Hepatocyte (in vitro differentiated cells): ENCODE data around the gene NIN. TPM values are rescaled to one million over a fixed set of nuclear protein-coding genes. Genes with fewer than 3 reads are reported as not detected.
A peak's percentile ranks its signal among the peaks of the same experiment; 100 is the strongest.

ENCODE experiments used
- DNase-seq: peaks from one replicate; pipeline ENCODE4 v3.0.0-alpha.2; 2016; ENCODE audit warnings: low spot score
- H2AFZ ChIP-seq: fragments of 200-600 bp; sonication (generic); 2 replicates; pipeline ENCODE4 v1.6.0; 2016; ENCODE audit warnings: antibody characterized with exemption, mild to moderate bottlenecking
- H3K27ac ChIP-seq: fragments of 200-600 bp; sonication (generic); 2 replicates; pipeline ENCODE4 v1.5.1; 2016; ENCODE audit warnings: mild to moderate bottlenecking
- H3K27me3 ChIP-seq: fragments of 200-600 bp; sonication (generic); 2 replicates; pipeline ENCODE4 v1.6.1; 2016
- H3K36me3 ChIP-seq: fragments of 200-600 bp; sonication (generic); replicated peaks from 2 replicates; pipeline ENCODE4 v1.5.1; 2016; ENCODE audit warnings: low read depth; ENCODE audit not compliant: insufficient read depth
- H3K4me1 ChIP-seq: fragments of 200-600 bp; sonication (generic); 2 replicates; pipeline ENCODE4 v1.5.1; 2016; ENCODE audit warnings: mild to moderate bottlenecking, moderate library complexity; ENCODE audit not compliant: insufficient read depth
- H3K4me2 ChIP-seq: fragments of 200-600 bp; sonication (generic); 2 replicates; pipeline ENCODE4 v1.6.0; 2016
- H3K4me3 ChIP-seq: fragments of 200-600 bp; sonication (generic); 2 replicates; pipeline ENCODE4 v1.5.1; 2016; ENCODE audit warnings: mild to moderate bottlenecking
- H3K79me2 ChIP-seq: fragments of 200-600 bp; sonication (generic); 2 replicates; pipeline ENCODE4 v1.6.0; 2017; ENCODE audit warnings: mild to moderate bottlenecking
- H3K9me2 ChIP-seq: fragments of 200-600 bp; sonication (generic); replicated peaks from 2 replicates; pipeline ENCODE4 v1.6.0; 2017; ENCODE audit warnings: mild to moderate bottlenecking; ENCODE audit not compliant: insufficient read depth
- H3K9me3 ChIP-seq: fragments of 200-600 bp; sonication (generic); 2 replicates; pipeline ENCODE4 v1.5.1; 2016; ENCODE audit warnings: low read depth, mild to moderate bottlenecking
- H4K20me1 ChIP-seq: fragments of 200-600 bp; sonication (generic); 2 replicates; pipeline ENCODE4 v1.6.0; 2016; ENCODE audit warnings: mild to moderate bottlenecking; ENCODE audit not compliant: insufficient read depth, poor library complexity, severe bottlenecking
- EZH2 ChIP-seq: fragments of 200-600 bp; sonication (generic); IDR thresholded peaks from 2 replicates; pipeline ENCODE4 v1.6.1; 2016; ENCODE audit warnings: antibody characterized with exemption, mild to moderate bottlenecking, borderline replicate concordance
- EZH2phosphoT487 ChIP-seq: fragments of 200-600 bp; sonication (generic); IDR thresholded peaks from one replicate; pipeline ENCODE4 v1.6.1; 2018; ENCODE audit warnings: antibody characterized with exemption, mild to moderate bottlenecking, low read depth, moderate library complexity; ENCODE audit not compliant: unreplicated experiment, severe bottlenecking
- WGBS: methylation state at CpG from one replicate; pipeline ENCODE4 v1.1.6; 2016; ENCODE audit warnings: low lambda C conversion rate; ENCODE audit errors: missing lambda C conversion rate; 5-methylcytosine and 5-hydroxymethylcytosine counted together
- polyA plus RNA-seq: library from polyadenylated mRNA; unstranded; fragments of >200 nt; fragmentation: Nextera tagmentation; extraction: Ambion mirVana; gene quantifications from 2 replicates; pipeline ENCODE4 v1.2.1, GENCODE V29; 2016
- total RNA-seq: library from RNA; depleted of rRNA; stranded (reverse); fragments of >200 nt; gene quantifications from 2 replicates; pipeline ENCODE4 v1.2.3, GENCODE V29; 2014
- TF ChIP-seq, protein P1 (sequence below): fragments of 200-600 bp; sonication (generic); IDR thresholded peaks from 2 replicates; pipeline ENCODE4 v1.5.1; 2016; ENCODE audit warnings: antibody characterized with exemption, mild to moderate bottlenecking; ENCODE audit not compliant: poor library complexity

NIN gene
- total and polyA plus RNA-seq, 2 experiments from 2014 or later, result 4.2 to 11.6 TPM

DNA sequence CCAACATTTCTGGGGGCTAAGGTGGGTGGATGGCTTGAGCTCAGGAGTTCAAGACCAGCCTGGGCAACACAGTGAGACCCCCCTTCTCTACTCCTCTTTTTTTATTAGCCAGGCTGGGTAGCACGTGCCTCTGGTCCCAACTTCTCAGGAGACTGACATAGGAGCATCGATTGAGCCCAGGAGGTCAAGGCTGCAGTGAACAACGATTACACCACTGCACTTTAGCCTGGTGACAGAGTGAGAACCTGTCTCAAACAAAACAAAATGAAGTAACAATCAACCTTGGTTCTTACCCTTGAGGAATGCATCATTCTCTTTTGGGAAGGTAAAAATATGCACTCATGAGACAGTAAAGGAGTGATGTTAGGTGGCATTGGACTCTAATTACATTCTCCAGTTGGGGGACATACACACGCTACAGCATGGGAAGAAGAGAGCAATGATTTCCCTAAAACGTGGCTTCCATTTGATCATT is 3.9 kb upstream of the NIN start:
- Histone ChIP-seq H4K20me1 (peaks cover 5% of the 10 kb centered on the region), H3K79me2 (no peaks in the 10 kb centered on the region), H3K4me3 (no peak overlapping the region), H3K4me1 (peaks cover 4% of the 10 kb centered on the region), H3K9me3 (no peaks in the 10 kb centered on the region), H3K36me3 (no peaks in the 10 kb centered on the region), H3K27ac (no peak overlapping the region), H3K4me2 (no peak overlapping the region), H2AFZ (no peak overlapping the region), H3K9me2 (no peaks in the 10 kb centered on the region), H3K27me3 (peaks cover 59% of the 10 kb centered on the region)
- TF ChIP-seq EZH2 (no peak), EZH2phosphoT487 (no peak)
- TF ChIP-seq, protein P1, sequence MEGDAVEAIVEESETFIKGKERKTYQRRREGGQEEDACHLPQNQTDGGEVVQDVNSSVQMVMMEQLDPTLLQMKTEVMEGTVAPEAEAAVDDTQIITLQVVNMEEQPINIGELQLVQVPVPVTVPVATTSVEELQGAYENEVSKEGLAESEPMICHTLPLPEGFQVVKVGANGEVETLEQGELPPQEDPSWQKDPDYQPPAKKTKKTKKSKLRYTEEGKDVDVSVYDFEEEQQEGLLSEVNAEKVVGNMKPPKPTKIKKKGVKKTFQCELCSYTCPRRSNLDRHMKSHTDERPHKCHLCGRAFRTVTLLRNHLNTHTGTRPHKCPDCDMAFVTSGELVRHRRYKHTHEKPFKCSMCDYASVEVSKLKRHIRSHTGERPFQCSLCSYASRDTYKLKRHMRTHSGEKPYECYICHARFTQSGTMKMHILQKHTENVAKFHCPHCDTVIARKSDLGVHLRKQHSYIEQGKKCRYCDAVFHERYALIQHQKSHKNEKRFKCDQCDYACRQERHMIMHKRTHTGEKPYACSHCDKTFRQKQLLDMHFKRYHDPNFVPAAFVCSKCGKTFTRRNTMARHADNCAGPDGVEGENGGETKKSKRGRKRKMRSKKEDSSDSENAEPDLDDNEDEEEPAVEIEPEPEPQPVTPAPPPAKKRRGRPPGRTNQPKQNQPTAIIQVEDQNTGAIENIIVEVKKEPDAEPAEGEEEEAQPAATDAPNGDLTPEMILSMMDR, result no peak
- WGBS, result 86% methylated on average over 5 of the region's 5 CpGs
- no peak for DNase-seq

DNA sequence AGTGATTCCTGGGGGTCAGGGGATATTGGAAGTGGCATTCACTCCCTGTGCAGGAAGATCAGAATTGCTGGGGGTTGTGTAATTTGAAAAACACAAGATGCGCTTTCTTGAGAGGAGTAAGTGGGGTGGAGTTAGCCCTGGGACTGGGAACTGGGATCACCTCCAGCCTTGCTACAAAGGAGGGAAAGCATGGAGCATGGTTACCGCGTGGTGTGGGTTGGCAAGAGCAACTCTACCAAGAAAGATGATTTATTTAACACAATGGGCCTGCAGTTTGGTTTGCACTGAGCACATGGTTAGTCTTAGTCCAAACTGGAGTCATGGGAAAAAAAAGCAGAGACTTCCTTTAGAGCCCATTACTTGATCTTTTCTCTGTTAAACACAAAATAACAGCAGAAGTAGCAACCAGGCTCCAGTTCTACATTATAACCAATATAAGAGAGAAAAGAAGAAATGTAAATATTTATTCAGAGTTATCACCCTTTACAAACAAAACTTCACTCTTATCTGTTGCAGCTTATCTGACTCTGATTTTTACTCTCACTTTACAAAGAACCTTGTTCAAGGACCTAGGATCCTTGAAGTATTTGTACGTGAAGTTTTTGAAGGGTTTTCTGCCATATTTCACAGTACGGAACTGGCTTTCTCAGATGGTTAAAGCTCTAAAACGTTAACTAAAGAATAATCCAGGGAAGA is 2.1 kb upstream of the NIN start:
- Histone ChIP-seq H3K9me3 (no peaks in the 10 kb centered on the region), H3K79me2 (peaks cover 8% of the 10 kb centered on the region), H3K4me1 (peaks cover 11% of the 10 kb centered on the region), H3K27me3 (peaks cover 60% of the 10 kb centered on the region), H3K36me3 (no peaks in the 10 kb centered on the region), H2AFZ (no peak overlapping the region), H3K9me2 (no peaks in the 10 kb centered on the region), H3K4me2 (no peak overlapping the region), H4K20me1 (peaks cover 20% of the 10 kb centered on the region), H3K4me3 (no peak overlapping the region), H3K27ac (no peak overlapping the region)
- no peak for TF ChIP-seq EZH2
- TF ChIP-seq EZH2phosphoT487, result peak; percentile 96
- no peak for DNase-seq
- 59% methylated on average over 6 of the region's 6 CpGs for WGBS

- H3K79me2 ChIP-seq, result peaks cover 19% of the 10 kb centered on the region
- H3K27me3 ChIP-seq, result peaks cover 64% of the 10 kb centered on the region
- no peaks in the 10 kb centered on the region for H3K9me3 ChIP-seq
- peaks cover 14% of the 10 kb centered on the region for H3K4me1 ChIP-seq
- no peaks in the 10 kb centered on the region for H3K36me3 ChIP-seq
- TF ChIP-seq EZH2 (peak; percentile 55), EZH2phosphoT487 (no peak)
- H3K4me2 ChIP-seq, result peak overlapping the region; percentile 93
- H4K20me1 ChIP-seq, result peaks cover 27% of the 10 kb centered on the region
- WGBS, result 5% methylated on average over 10 of the region's 10 CpGs
- no peaks in the 10 kb centered on the region for H3K9me2 ChIP-seq
- H2AFZ ChIP-seq, result peak overlapping the region; percentile 75
- peak; percentile 21 for DNase-seq
- no peak overlapping the region for H3K27ac ChIP-seq
- H3K4me3 ChIP-seq, result peak overlapping the region; percentile 87
Observed at GRCh38 chr14:50831726-50832168, 785 bp upstream of the NIN start.

DNA sequence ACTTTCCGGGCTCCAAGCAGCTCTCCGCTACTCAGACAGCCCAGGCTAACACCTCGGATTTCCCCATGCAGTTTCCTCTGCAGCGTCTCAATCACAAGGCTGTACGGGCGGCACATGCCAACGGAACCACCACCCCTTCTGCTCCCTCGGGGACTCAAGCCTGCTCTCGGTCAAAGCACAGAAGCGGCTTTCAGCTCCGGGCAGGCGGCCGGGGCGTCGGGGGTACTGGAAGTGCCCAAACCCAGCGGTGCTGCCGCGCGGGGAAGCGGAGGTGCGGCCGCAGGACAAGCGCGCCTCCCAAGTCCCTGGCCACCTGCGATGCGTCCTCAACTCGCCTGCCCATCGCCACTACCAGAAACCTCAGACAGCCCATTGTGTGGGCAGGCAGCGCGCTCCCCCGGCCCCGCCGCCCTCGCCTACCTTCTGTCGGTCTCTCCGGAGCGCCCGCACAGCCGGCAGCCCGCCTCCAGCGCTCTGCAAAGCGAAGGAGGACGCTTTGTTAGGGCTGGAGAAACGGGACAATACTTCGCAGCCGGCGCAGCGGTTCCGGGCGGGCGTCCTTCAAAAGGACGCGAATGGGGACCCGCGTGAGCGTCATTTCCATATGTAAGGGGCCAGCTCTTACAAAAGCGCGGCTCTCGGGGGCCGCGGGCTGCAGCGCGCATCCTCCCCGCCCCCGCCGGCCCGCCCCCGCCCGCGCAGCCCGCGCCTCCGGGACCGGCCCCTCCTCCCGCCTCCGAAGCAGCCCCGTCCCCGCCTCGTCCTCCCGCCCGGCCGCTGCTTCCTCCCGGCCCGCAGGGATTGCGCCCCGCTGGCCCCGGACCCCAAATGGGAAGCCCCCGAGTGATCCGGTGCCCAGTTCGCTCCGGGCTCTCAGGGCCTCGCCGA is 674 bp downstream of the NIN start:
- Histone ChIP-seq H4K20me1 (peaks cover 30% of the 10 kb centered on the region), H3K9me2 (no peaks in the 10 kb centered on the region), H2AFZ (peak overlapping the region; percentile 75), H3K79me2 (peaks cover 34% of the 10 kb centered on the region), H3K27me3 (peaks cover 68% of the 10 kb centered on the region), H3K9me3 (no peaks in the 10 kb centered on the region), H3K4me2 (peak overlapping the region; percentile 97), H3K36me3 (no peaks in the 10 kb centered on the region), H3K4me3 (peak overlapping the region; percentile 87), H3K4me1 (peaks cover 16% of the 10 kb centered on the region), H3K27ac (peak overlapping the region; percentile 84)
- TF ChIP-seq EZH2phosphoT487 (peak; percentile 40), EZH2 (peak; percentile 78)
- TF ChIP-seq, protein P1, result no peak
- WGBS, result under 1% methylated on average over 49 of the region's 93 CpGs
- peak; percentile 48 for DNase-seq
